GM12874 (cell line): ENCODE results near the gene SNX24.

Experiments
- CTCF ChIP-seq: IDR thresholded peaks from 2 replicates; pipeline ENCODE4 v1.5.1; 2011; ENCODE audit warnings: low read depth, mild to moderate bottlenecking, control low read depth, low read length, moderate library complexity; ENCODE audit not compliant: insufficient read depth

SNX24 gene

GRCh38 chr5:123044926-123045617, 199.7 kb downstream of the SNX24 start:
- no peak for TF ChIP-seq CTCF

GRCh38 chr5:123046222-123046621, 200.8 kb downstream of the SNX24 start:
- no peak for TF ChIP-seq CTCF

GRCh38 chr5:123047706-123048105, 202.3 kb downstream of the SNX24 start:
- no peak for TF ChIP-seq CTCF

- TF ChIP-seq CTCF = no peak
Measured at GRCh38 chr5:123051206-123051605, 205.8 kb downstream of the SNX24 start.
